GM19099 (cell line): ENCODE results near the gene KLK10.

Experiments used
- POLR2A ChIP-seq: IDR thresholded peaks from 3 replicates; pipeline ENCODE4 v1.6.1; 2011; ENCODE audit warnings: low read depth; ENCODE audit not compliant: insufficient read length; ENCODE audit errors: extremely low read depth

Gene KLK10

GRCh38 chr19:51014242-51014641, 5.3 kb downstream of the KLK10 start:
- no peak for TF ChIP-seq POLR2A

- no peak for TF ChIP-seq POLR2A
Observed at GRCh38 chr19:51012661-51013190, 6.8 kb downstream of the KLK10 start.

- no peak for TF ChIP-seq POLR2A
Observed at GRCh38 chr19:51010066-51010795, 9.3 kb downstream of the KLK10 start.

- TF ChIP-seq POLR2A = no peak
Observed at GRCh38 chr19:51009061-51009891, 10.2 kb downstream of the KLK10 start.

GRCh38 chr19:51007488-51007887, 12.0 kb downstream of the KLK10 start:
- no peak for TF ChIP-seq POLR2A

GRCh38 chr19:51006406-51006805, 13.1 kb downstream of the KLK10 start:
- no peak for TF ChIP-seq POLR2A

- no peak for TF ChIP-seq POLR2A
Observed at GRCh38 chr19:51005248-51005647, 14.3 kb downstream of the KLK10 start.

- no peak for TF ChIP-seq POLR2A
Observed at GRCh38 chr19:51003316-51003715, 16.2 kb downstream of the KLK10 start.

GRCh38 chr19:51002542-51003311, 16.8 kb downstream of the KLK10 start:
- no peak for TF ChIP-seq POLR2A

- no peak for TF ChIP-seq POLR2A
Observed at GRCh38 chr19:51002089-51002532, 17.4 kb downstream of the KLK10 start.

GRCh38 chr19:51001515-51001914, 18.0 kb downstream of the KLK10 start, which contains the start of gene KLK8:
Gene KLK8 (minus strand): TSS chr19:51001604. CDS start chr19:51001167, 437 bp downstream.
- TF ChIP-seq POLR2A = no peak

GRCh38 chr19:51000981-51001380, 18.5 kb downstream of the KLK10 start:
- TF ChIP-seq POLR2A = no peak

- no peak for TF ChIP-seq POLR2A
Observed at GRCh38 chr19:51000426-51000825, 19.1 kb downstream of the KLK10 start.

- TF ChIP-seq POLR2A = no peak
Observed at GRCh38 chr19:50998686-50999085, 20.8 kb downstream of the KLK10 start.

GRCh38 chr19:50998061-50998460, 21.4 kb downstream of the KLK10 start:
- no peak for TF ChIP-seq POLR2A
